ENCODE measurements around the gene FAIM2.

The FAIM2 gene

GRCh38 chr12:49821373-49822287 is 82.1 kb downstream of the FAIM2 start:
- no peak for DNase-seq

GRCh38 chr12:49819786-49820185 is 83.9 kb downstream of the FAIM2 start:
- no peak for DNase-seq

GRCh38 chr12:49818241-49818895 is 85.3 kb downstream of the FAIM2 start:
- no peak for DNase-seq

Data from stimulated activated CD4-positive, alpha-beta T cell treated with anti-CD3 and anti-CD28 coated beads, Interleukin-4, amount 100 ng/mL, for 4 hours (primary cell).